Activated CD8-positive, alpha-beta T cell treated with anti-CD3 and anti-CD28 coated beads, Interleukin-2, amount 10 ng/mL, durations not matched to agents 7 days and 5 days (primary cell): ENCODE measurements around the gene KLHL28. TPM values are rescaled to one million over a fixed set of nuclear protein-coding genes. Genes with fewer than 3 reads are reported as not detected.

Experiments used
- ATAC-seq: fragments of 150-1000 bp; cut with Tn5 transposase; one replicate; pipeline ENCODE4 v1.10.0; 2021; ENCODE audit warnings: moderate library complexity
- CTCF ChIA-PET: fragments of 350-600 bp; sonication (Branson Sonifier 250); formaldehyde crosslinking; loops from one replicate; lab custom pipeline; 2021; ENCODE audit warnings: antibody characterized with exemption; lab: Charles Lee
- POLR2A ChIA-PET: fragments of 350-600 bp; sonication (Branson Sonifier 250); formaldehyde crosslinking; loops from one replicate; lab custom pipeline; 2021; ENCODE audit warnings: antibody characterized with exemption; lab: Charles Lee
- DNase-seq: peaks from one replicate; pipeline ENCODE4 v3.0.0-alpha.2; 2020
- H3K27ac Mint-ChIP-seq: one replicate; pipeline ENCODE4 v1.8.0; 2021; ENCODE audit warnings: mild to moderate bottlenecking, mixed read lengths
- H3K27me3 Mint-ChIP-seq: one replicate; pipeline ENCODE4 v1.8.0; 2021; ENCODE audit warnings: low read depth, mixed read lengths
- H3K36me3 Mint-ChIP-seq: one replicate; pipeline ENCODE4 v1.8.0; 2021; ENCODE audit warnings: low read depth, mixed read lengths
- H3K4me1 Mint-ChIP-seq: one replicate; pipeline ENCODE4 v1.8.0; 2021; ENCODE audit warnings: low read depth, mixed read lengths
- H3K4me3 Mint-ChIP-seq: one replicate; pipeline ENCODE4 v1.8.0; 2021; ENCODE audit warnings: mild to moderate bottlenecking, mixed read lengths
- H3K9me3 Mint-ChIP-seq: one replicate; pipeline ENCODE4 v1.8.0; 2022; ENCODE audit warnings: mixed read lengths; ENCODE audit not compliant: insufficient read depth
- total RNA-seq, 2 experiments: library from RNA; stranded (reverse); gene quantifications; one replicate each; pipeline ENCODE4 v1.2.3, GENCODE V29; 2021

The KLHL28 gene
- total RNA-seq, 2 experiments from 2014 or later = 13.9 to 15.2 TPM

DNA sequence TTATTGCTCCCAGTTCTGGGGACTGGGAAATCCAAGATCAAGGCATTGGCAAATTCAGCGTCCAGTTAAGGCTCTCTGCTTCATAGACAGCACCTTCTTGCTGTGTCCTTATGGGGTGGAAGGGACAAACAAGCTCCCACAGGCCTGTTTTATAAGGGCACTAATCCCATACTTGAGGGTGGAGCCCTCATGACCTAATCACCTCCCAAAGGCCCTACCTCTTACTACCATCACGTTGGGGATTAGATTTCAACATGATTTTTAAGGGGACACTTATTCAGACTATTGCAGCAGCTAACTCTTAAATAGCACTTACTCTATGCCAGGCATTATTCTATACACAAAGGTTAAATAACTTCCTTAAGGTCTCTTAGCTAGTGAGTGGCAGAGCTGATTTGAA is 17.5 kb upstream of the KLHL28 start:
- no peak overlapping the region for H3K4me3 Mint-ChIP-seq
- no peaks in the 10 kb centered on the region for H3K4me1 Mint-ChIP-seq
- H3K36me3 Mint-ChIP-seq = peaks cover 5% of the 10 kb centered on the region
- H3K27ac Mint-ChIP-seq = no peak overlapping the region
- no peaks in the 10 kb centered on the region for H3K9me3 Mint-ChIP-seq
- POLR2A ChIA-PET = interaction anchor here (0.6 to 1.0 kb wide), 2 partner anchors 17 to 59 kb away, joined by 3 to 5 read pairs; partner anchors contain the start of genes KLHL28 and TOGARAM1
- CTCF ChIA-PET = interaction anchor here (1.1 to 1.3 kb wide), 2 partner anchors 9 to 15 kb away, joined by 3 to 4 read pairs; no protein-coding TSS in a partner anchor
- DNase-seq (no peak), ATAC-seq (no peak)
- no peaks in the 10 kb centered on the region for H3K27me3 Mint-ChIP-seq

DNA sequence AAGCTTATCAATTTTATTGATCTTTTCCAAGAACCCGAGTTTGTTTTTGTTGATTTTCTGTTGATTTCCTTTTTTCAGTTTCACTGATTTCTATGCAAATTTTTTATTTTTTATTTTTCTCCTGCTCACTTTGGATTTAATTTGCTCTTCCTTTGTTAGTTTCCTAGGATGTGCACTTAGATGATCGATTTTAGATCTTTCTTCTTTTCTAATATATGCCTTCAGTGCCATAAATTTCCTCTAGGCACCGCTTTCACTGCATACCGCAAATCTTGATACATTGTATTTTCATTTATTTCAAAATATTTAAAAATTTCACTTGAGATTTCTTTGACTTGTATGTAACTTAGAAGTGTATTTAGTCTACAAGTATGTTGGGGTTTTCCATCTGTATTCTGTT is 9.7 kb upstream of the KLHL28 start:
- POLR2A ChIA-PET = no interaction called here
- CTCF ChIA-PET = no interaction called here
- DNase-seq (no peak), ATAC-seq (no peak)
- H3K27me3 Mint-ChIP-seq = no peaks in the 10 kb centered on the region
- H3K9me3 Mint-ChIP-seq = peaks cover 28% of the 10 kb centered on the region
- peaks cover 49% of the 10 kb centered on the region for H3K4me1 Mint-ChIP-seq
- no peak overlapping the region for H3K27ac Mint-ChIP-seq
- peaks cover 47% of the 10 kb centered on the region for H3K36me3 Mint-ChIP-seq
- H3K4me3 Mint-ChIP-seq = no peak overlapping the region

DNA sequence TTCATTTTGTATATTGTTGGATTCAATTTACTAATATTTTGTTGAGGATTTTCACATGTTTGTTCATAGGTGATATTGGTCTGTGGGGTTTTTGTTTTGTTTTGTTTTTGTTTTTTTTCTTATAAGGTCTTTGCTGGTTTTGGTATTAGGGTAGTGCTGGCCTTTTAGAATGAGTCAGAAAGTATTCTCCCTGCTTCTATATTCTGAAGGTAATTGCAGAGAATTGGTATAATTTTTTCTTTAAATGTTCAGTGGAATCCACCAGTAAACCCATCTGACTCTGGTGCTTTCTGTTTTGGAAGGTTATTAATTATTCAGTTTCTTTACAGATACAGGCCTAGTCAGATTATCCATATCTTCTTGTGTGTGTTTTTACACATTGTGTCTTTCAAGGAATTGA is 9.2 kb upstream of the KLHL28 start:
- peaks cover 45% of the 10 kb centered on the region for H3K36me3 Mint-ChIP-seq
- peaks cover 28% of the 10 kb centered on the region for H3K9me3 Mint-ChIP-seq
- no peaks in the 10 kb centered on the region for H3K27me3 Mint-ChIP-seq
- H3K4me3 Mint-ChIP-seq = no peak overlapping the region
- CTCF ChIA-PET = no interaction called here
- DNase-seq = no peak
- POLR2A ChIA-PET = no interaction called here
- no peak overlapping the region for H3K27ac Mint-ChIP-seq
- H3K4me1 Mint-ChIP-seq = peaks cover 49% of the 10 kb centered on the region
- ATAC-seq = no peak

DNA sequence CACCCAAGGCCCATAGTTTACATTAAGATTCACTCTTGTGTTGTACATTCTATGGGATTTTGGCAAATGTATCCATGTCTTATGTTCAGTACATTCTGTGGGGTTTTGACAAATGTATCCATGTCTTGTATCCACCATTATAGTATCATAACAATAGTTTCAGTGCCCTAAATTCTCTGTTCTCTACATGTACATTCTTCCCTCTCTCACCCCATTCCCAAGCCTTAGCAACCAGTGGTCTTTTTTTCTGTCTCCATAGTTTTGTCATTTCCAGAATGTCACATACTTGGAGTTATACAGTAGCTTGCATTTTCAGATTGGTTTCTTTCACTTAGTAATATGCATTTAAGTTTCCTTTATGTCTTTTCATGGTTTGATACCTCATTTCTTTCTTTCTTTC is 7.0 kb upstream of the KLHL28 start:
- Mint-ChIP-seq H3K27me3 (no peaks in the 10 kb centered on the region), H3K27ac (no peak overlapping the region), H3K9me3 (peaks cover 32% of the 10 kb centered on the region), H3K4me1 (peaks cover 61% of the 10 kb centered on the region), H3K4me3 (no peak overlapping the region), H3K36me3 (peaks cover 62% of the 10 kb centered on the region)
- POLR2A ChIA-PET = no interaction called here
- CTCF ChIA-PET = no interaction called here
- ATAC-seq (no peak), DNase-seq (no peak)

DNA sequence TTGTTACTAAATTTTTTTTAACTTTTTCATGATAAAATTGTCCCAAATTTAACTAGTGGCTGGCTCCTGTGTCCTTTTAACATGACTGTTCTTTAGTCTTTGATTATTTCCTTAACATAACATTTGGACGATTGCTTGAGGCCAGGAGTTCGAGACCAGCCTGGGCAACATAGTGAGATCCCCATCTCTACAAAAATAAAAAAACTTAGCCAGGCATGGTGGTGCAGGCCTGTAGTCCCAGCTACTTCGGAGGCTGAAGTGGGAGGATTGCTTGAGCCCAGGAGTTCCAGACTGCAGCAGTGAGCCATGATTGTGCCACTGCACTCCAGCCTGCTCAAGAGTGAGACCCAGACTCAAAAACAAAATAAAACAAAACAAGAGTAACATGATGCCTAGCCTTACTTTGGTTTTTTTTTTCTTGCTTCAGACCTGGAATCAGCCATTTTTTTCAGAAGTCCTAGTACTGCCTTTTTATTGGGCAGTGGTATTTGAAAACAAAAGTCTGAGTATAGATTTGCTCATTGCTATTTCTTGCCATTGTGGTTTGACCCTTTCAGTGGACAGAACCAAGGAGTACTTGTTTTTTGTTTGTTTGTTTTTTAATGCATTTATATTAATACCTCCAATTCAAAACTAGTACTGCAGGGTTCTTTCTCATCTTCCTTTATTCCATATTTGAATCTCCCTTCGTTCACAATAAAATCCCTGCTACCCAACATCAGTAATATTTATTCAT is 5.0 kb upstream of the KLHL28 start:
- ATAC-seq (no peak), DNase-seq (no peak)
- Mint-ChIP-seq H3K4me1 (peaks cover 68% of the 10 kb centered on the region), H3K27ac (no peak overlapping the region), H3K4me3 (peak overlapping the region; percentile 44), H3K9me3 (peaks cover 29% of the 10 kb centered on the region), H3K36me3 (peaks cover 62% of the 10 kb centered on the region), H3K27me3 (no peaks in the 10 kb centered on the region)
- CTCF ChIA-PET = no interaction called here
- POLR2A ChIA-PET = no interaction called here

DNA sequence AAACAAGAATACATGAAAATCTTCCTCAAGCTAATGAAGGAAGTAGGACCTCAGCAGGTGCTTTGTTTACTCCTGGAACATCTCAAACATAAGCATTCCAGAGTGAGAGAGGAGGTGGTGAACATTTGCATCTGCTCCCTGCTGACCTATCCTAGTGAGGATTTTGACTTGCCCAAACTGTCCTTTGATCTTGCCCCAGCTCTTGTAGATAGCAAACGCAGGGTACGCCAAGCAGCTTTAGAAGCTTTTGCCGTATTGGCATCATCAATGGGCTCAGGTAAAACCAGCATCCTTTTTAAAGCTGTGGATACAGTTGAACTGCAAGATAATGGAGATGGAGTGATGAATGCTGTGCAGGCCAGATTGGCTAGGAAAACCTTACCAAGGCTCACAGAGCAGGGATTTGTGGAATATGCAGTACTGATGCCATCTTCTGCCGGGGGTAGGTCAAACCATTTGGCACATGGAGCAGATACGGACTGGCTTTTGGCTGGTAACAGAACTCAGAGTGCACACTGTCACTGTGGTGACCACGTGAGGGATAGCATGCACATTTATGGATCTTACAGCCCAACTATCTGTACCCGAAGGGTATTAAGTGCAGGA is 2.1 kb upstream of the KLHL28 start:
- ChIA-PET POLR2A (interaction anchor here (0.6 to 2.7 kb wide), 4 partner anchors 21 to 816 kb away, joined by 3 to 31 read pairs (median 6); partner anchors contain the start of genes FANCM and FKBP3), CTCF (interaction anchor here (0.8 to 0.9 kb wide), 2 partner anchors 15 to 305 kb away, joined by 3 read pairs; no protein-coding TSS in a partner anchor)
- Mint-ChIP-seq H3K9me3 (peaks cover 8% of the 10 kb centered on the region), H3K27ac (no peak overlapping the region), H3K36me3 (peaks cover 38% of the 10 kb centered on the region), H3K4me1 (peaks cover 61% of the 10 kb centered on the region), H3K27me3 (no peaks in the 10 kb centered on the region), H3K4me3 (no peak overlapping the region)
- no peak for ATAC-seq
- no peak for DNase-seq

DNA sequence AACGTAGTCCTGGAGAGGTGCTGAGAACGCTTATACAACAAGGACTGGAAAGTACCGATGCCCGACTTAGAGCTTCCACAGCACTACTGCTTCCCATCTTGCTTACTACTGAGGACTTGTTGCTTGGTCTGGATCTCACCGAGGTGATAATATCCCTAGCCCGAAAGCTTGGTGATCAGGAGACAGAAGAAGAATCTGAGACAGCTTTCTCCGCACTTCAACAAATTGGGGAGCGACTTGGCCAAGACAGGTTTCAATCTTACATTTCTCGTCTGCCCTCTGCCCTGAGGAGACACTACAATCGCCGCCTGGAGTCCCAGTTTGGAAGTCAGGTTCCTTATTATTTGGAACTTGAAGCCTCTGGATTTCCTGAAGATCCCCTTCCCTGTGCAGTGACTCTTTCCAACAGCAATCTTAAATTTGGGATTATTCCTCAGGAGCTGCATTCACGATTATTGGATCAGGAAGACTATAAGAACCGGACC is 1.3 kb upstream of the KLHL28 start:
- ChIA-PET CTCF (interaction anchor here (0.9 to 2.6 kb wide), 4 partner anchors 38 to 306 kb away, joined by 3 to 10 read pairs (median 3); no protein-coding TSS in a partner anchor), POLR2A (interaction anchor here (0.6 to 2.9 kb wide), 11 partner anchors 14 to 816 kb away, joined by 3 to 31 read pairs (median 6); partner anchors contain the start of genes FANCM, FKBP3 and PRPF39)
- DNase-seq (no peak), ATAC-seq (no peak)
- Mint-ChIP-seq H3K36me3 (peaks cover 32% of the 10 kb centered on the region), H3K9me3 (peaks cover 4% of the 10 kb centered on the region), H3K27me3 (no peaks in the 10 kb centered on the region), H3K27ac (no peak overlapping the region), H3K4me3 (no peak overlapping the region), H3K4me1 (peaks cover 59% of the 10 kb centered on the region)

DNA sequence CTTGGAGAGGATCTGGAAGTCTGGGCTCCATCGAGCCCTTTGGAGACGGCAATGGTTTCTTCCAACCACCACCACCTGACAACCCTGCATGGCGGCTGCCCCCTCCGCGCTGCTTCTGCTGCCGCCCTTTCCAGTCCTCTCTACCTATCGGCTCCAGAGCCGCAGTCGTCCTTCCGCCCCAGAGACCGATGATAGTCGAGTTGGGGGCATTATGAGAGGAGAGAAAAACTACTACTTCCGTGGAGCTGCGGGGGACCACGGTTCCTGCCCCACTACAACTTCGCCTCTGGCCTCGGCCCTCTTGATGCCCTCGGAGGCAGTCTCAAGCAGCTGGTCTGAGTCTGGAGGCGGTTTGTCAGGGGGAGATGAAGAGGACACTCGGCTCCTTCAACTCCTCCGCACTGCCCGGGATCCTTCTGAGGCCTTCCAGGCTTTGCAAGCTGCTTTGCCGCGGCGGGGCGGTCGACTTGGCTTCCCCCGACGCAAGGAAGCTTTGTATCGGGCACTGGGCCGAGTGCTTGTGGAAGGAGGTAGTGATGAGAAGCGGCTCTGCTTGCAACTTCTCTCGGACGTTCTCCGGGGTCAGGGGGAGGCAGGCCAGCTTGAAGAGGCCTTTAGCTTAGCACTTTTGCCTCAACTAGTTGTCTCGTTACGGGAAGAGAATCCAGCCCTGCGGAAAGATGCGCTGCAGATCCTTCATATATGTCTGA is 742 bp upstream of the KLHL28 start:
- H3K4me1 Mint-ChIP-seq = peaks cover 58% of the 10 kb centered on the region
- no peak overlapping the region for H3K4me3 Mint-ChIP-seq
- H3K9me3 Mint-ChIP-seq = peaks cover 4% of the 10 kb centered on the region
- no peaks in the 10 kb centered on the region for H3K27me3 Mint-ChIP-seq
- peaks cover 31% of the 10 kb centered on the region for H3K36me3 Mint-ChIP-seq
- no peak overlapping the region for H3K27ac Mint-ChIP-seq
- ChIA-PET POLR2A (interaction anchor here (0.5 to 2.9 kb wide), 23 partner anchors 10 to 297 kb away, joined by 3 to 31 read pairs (median 4); partner anchors contain the start of genes FANCM, FKBP3, MIS18BP1 and PRPF39), CTCF (interaction anchor here (1.4 to 2.6 kb wide), 3 partner anchors 39 to 127 kb away, joined by 3 to 10 read pairs (median 3); no protein-coding TSS in a partner anchor)
- ATAC-seq (peak; percentile 56), DNase-seq (peak; percentile 49)

DNA sequence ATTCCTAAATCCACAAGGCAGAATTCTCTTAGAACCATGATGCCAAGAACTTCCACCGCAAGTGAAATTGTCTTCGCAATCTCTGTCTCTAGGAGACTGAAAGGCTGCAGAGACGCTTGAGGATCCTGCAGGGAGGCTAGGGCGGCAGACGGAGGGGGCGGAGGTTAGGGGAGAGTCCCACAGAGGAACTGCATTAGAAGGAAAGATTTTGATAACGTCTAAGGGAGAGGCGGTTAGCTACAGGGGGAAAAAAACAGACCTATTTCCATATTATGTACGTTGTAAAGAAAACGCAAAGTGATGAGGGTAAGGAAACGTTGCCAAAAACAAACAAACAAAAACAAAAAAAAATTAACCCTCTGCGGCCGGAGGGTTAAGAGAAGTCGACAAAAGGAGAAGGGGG is 595 bp downstream of the KLHL28 start:
- peaks cover 26% of the 10 kb centered on the region for H3K36me3 Mint-ChIP-seq
- ATAC-seq (peak; percentile 39), DNase-seq (peak; percentile 74)
- peaks cover 51% of the 10 kb centered on the region for H3K4me1 Mint-ChIP-seq
- H3K27ac Mint-ChIP-seq = no peak overlapping the region
- CTCF ChIA-PET = interaction anchor here (1.0 to 2.6 kb wide), 4 partner anchors 48 to 128 kb away, joined by 3 to 10 read pairs (median 4); a partner anchor contains a TSS
- H3K4me3 Mint-ChIP-seq = no peak overlapping the region
- H3K9me3 Mint-ChIP-seq = peaks cover 4% of the 10 kb centered on the region
- H3K27me3 Mint-ChIP-seq = no peaks in the 10 kb centered on the region
- POLR2A ChIA-PET = interaction anchor here (0.9 to 2.9 kb wide), 14 partner anchors 8 to 299 kb away, joined by 3 to 31 read pairs (median 6); partner anchors contain the start of genes FANCM, FKBP3, MIS18BP1 and PRPF39

DNA sequence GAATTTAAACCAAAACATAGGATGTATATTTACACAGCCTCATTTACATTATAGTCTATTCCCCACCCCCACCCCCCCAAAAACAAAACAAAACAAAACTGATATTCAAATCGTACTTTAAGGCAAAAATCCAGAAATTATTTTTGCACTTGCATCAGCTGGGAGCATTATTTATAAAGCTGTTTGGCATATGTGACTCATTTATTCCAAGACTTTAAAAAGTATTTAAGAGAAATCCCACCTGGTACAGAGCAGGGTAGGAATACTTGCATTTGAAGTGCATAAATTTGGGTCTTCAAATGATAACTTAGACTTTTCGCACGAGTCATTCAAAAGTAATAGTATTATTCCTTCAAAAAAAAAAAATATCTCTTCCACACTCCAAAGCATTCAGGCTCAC is 1.1 kb downstream of the KLHL28 start:
- H3K4me1 Mint-ChIP-seq = peaks cover 51% of the 10 kb centered on the region
- ChIA-PET CTCF (interaction anchor here (1.0 to 2.6 kb wide), 2 partner anchors 47 to 64 kb away, joined by 5 to 10 read pairs; a partner anchor contains a TSS), POLR2A (interaction anchor here (2.3 to 2.9 kb wide), 3 partner anchors 63 to 293 kb away, joined by 11 to 23 read pairs (median 13); partner anchors contain the start of genes MIS18BP1 and PRPF39)
- DNase-seq (no peak), ATAC-seq (no peak)
- H3K9me3 Mint-ChIP-seq = peaks cover 4% of the 10 kb centered on the region
- no peaks in the 10 kb centered on the region for H3K27me3 Mint-ChIP-seq
- H3K36me3 Mint-ChIP-seq = peaks cover 26% of the 10 kb centered on the region
- H3K4me3 Mint-ChIP-seq = no peak overlapping the region
- peak overlapping the region; percentile 11 for H3K27ac Mint-ChIP-seq

DNA sequence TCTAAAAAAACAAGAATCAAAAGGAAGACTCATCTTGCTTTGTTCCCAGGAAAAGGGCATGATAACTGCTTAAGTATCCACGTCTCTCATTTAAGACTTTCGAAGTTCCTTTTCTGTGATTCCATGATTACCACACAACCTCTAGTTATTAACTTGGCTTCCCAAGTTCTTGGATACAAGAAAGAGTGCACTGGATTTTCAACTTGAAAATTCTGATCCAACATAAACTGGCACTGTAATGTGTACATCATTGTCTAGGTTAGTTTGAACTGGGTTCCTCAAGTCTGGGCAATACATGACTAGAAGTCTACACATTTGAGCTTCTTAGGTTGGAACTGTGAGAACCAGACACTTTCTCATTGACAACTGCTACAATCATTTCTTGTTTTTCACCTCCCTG is 1.6 kb downstream of the KLHL28 start:
- H3K4me3 Mint-ChIP-seq = no peak overlapping the region
- peaks cover 4% of the 10 kb centered on the region for H3K9me3 Mint-ChIP-seq
- no peak for ATAC-seq
- peaks cover 23% of the 10 kb centered on the region for H3K36me3 Mint-ChIP-seq
- ChIA-PET POLR2A (interaction anchor here (2.3 kb wide), 1 partner anchor 294 kb away, joined by 11 read pairs; the partner anchor contains the start of gene MIS18BP1), CTCF (no interaction called here)
- DNase-seq = no peak
- H3K4me1 Mint-ChIP-seq = peaks cover 47% of the 10 kb centered on the region
- no peaks in the 10 kb centered on the region for H3K27me3 Mint-ChIP-seq
- peak overlapping the region; percentile 11 for H3K27ac Mint-ChIP-seq
